PC-3 (cell line): ENCODE data around the gene MAP3K20. TPM values are rescaled to one million over a fixed set of nuclear protein-coding genes. Genes with fewer than 3 reads are reported as not detected.

Experiments
- ATAC-seq: fragments of 200-7000 bp; cut with Tn5 transposase; 2 replicates; pipeline ENCODE4 v1.9.1; 2020; ENCODE audit warnings: mild to moderate bottlenecking, moderate library complexity
- BruUV-seq: library from RNA; stranded (reverse); fragments of 400-500 nt; replicated peaks from 2 replicates; lab custom pipeline; 2021; lab: Mats Ljungman, UMichigan
- CTCF ChIA-PET: fragments of 300-600 bp; sonication (Branson Sonifier 250); formaldehyde crosslinking; loops from one replicate; lab custom pipeline; 2022; ENCODE audit warnings: antibody characterized with exemption; lab: Charles Lee
- POLR2A ChIA-PET: fragments of 300-600 bp; sonication (Branson Sonifier 250); formaldehyde crosslinking; loops from one replicate; lab custom pipeline; 2022; ENCODE audit warnings: antibody characterized with exemption; ENCODE audit not compliant: unreplicated experiment; lab: Charles Lee
- DNase-seq: peaks from one replicate; pipeline ENCODE4 v3.0.0-alpha.2; 2015
- H2AFZ ChIP-seq: fragments of 300-600 bp; sonication (generic); 2 replicates; pipeline ENCODE4 v1.6.0; 2016; ENCODE audit warnings: antibody characterized with exemption, low read length
- H3F3A ChIP-seq: fragments of 300-600 bp; sonication (generic); one replicate; pipeline ENCODE4 v1.6.0; 2017; ENCODE audit warnings: antibody characterized with exemption, low read length, control low read depth, mild to moderate bottlenecking; ENCODE audit not compliant: unreplicated experiment
- H3K27ac ChIP-seq: fragments of 300-600 bp; sonication (generic); 2 replicates; pipeline ENCODE4 v1.5.1; 2016; ENCODE audit warnings: mild to moderate bottlenecking, low read length
- H3K27me3 ChIP-seq: fragments of 300-600 bp; sonication (generic); 2 replicates; pipeline ENCODE4 v1.6.1; 2016; ENCODE audit warnings: low read length, mixed read lengths
- H3K36me3 ChIP-seq: fragments of 300-600 bp; sonication (generic); 2 replicates; pipeline ENCODE4 v1.6.1; 2016; ENCODE audit warnings: low read depth, mixed run types, low read length, mixed read lengths
- H3K4me1 ChIP-seq: fragments of 300-600 bp; sonication (generic); 2 replicates; pipeline ENCODE4 v1.5.1; 2016; ENCODE audit warnings: low read length; ENCODE audit not compliant: insufficient read depth
- H3K4me2 ChIP-seq: fragments of 300-600 bp; sonication (generic); 2 replicates; pipeline ENCODE4 v1.6.0; 2016; ENCODE audit warnings: low read length
- H3K4me3 ChIP-seq: fragments of 300-600 bp; sonication (generic); 2 replicates; pipeline ENCODE4 v1.5.1; 2016; ENCODE audit warnings: mild to moderate bottlenecking, low read length, mixed read lengths
- H3K79me2 ChIP-seq: fragments of 300-600 bp; sonication (generic); 2 replicates; pipeline ENCODE4 v1.6.1; 2017; ENCODE audit warnings: low read length, mixed read lengths
- H3K9ac ChIP-seq: fragments of 300-600 bp; sonication (generic); 2 replicates; pipeline ENCODE4 v1.6.0; 2016; ENCODE audit warnings: mild to moderate bottlenecking, low read length
- H3K9me2 ChIP-seq: fragments of 300-600 bp; sonication (generic); replicated peaks from 2 replicates; pipeline ENCODE4 v1.6.1; 2016; ENCODE audit warnings: mixed run types, low read length, mixed read lengths
- H3K9me3 ChIP-seq: fragments of 300-600 bp; sonication (generic); 2 replicates; pipeline ENCODE4 v1.6.1; 2016; ENCODE audit warnings: low read length, mixed read lengths
- H4K20me1 ChIP-seq: fragments of 300-600 bp; sonication (generic); 2 replicates; pipeline ENCODE4 v1.6.1; 2016; ENCODE audit warnings: low read length, mixed read lengths
- CTCF ChIP-seq: fragments of 300-600 bp; sonication (generic); conservative IDR thresholded peaks from 2 replicates; pipeline ENCODE4 v1.5.1; 2017; ENCODE audit warnings: antibody characterized with exemption, low read depth, mild to moderate bottlenecking, low read length
- EZH2 ChIP-seq: fragments of 300-600 bp; sonication (generic); IDR thresholded peaks from one replicate; pipeline ENCODE4 v1.6.1; 2017; ENCODE audit warnings: antibody characterized with exemption, mild to moderate bottlenecking, low read length; ENCODE audit not compliant: unreplicated experiment
- EZH2phosphoT487 ChIP-seq: fragments of 300-600 bp; sonication (generic); IDR thresholded peaks from 2 replicates; pipeline ENCODE4 v1.6.1; 2018; ENCODE audit warnings: mild to moderate bottlenecking, antibody characterized with exemption, low read length, borderline replicate concordance
- intact Hi-C: fragments of 100-400 bp; cut with micrococcal nuclease; formaldehyde crosslinking; loops from 2 replicates; pipeline ENCODE4 v1.9.0; 2023
- total RNA-seq: library from RNA; depleted of rRNA; stranded (reverse); fragments of >200 nt; gene quantifications from 2 replicates; pipeline ENCODE4 v1.2.3, GENCODE V29; 2014

Gene MAP3K20
- total RNA-seq, 1 experiment from 2014 or later: 29.8 TPM

- no TSS peak for BruUV-seq
Measured at GRCh38 chr2:173059292-173059691, 16.4 kb upstream of the MAP3K20 start.

GRCh38 chr2:173059971-173060461 lies 15.6 kb upstream of the MAP3K20 start:
- Histone ChIP-seq H3K4me1 (no peaks in the 10 kb centered on the region), H2AFZ (no peak overlapping the region), H3K9me2 (no peaks in the 10 kb centered on the region), H3K79me2 (no peaks in the 10 kb centered on the region), H3F3A (no peaks in the 10 kb centered on the region), H3K4me2 (no peak overlapping the region), H3K9me3 (no peaks in the 10 kb centered on the region), H3K27me3 (no peaks in the 10 kb centered on the region), H3K9ac (no peak overlapping the region), H3K36me3 (no peaks in the 10 kb centered on the region), H4K20me1 (no peaks in the 10 kb centered on the region), H3K27ac (no peak overlapping the region), H3K4me3 (no peak overlapping the region)
- no peak for ATAC-seq
- ChIA-PET CTCF (no interaction called here), POLR2A (no interaction called here)
- DNase-seq: no peak
- BruUV-seq: no TSS peak
- intact Hi-C loops: no loop called here
- TF ChIP-seq EZH2: no peak
- TF ChIP-seq CTCF: no peak
- TF ChIP-seq EZH2phosphoT487: no peak

More at GRCh38 chr2:173059292-173059691, 16.4 kb upstream of the MAP3K20 start:
- H3K9me2 ChIP-seq: no peaks in the 10 kb centered on the region
- no peak for ATAC-seq
- DNase-seq: no peak
- no peak overlapping the region for H3K27ac ChIP-seq
- no peaks in the 10 kb centered on the region for H3K27me3 ChIP-seq
- CTCF ChIA-PET: no interaction called here
- no peaks in the 10 kb centered on the region for H3F3A ChIP-seq
- no peaks in the 10 kb centered on the region for H3K79me2 ChIP-seq
- POLR2A ChIA-PET: interaction anchor here (0.5 kb wide), 1 partner anchor 9 kb away, joined by 3 read pairs; no protein-coding TSS in a partner anchor
- no peak overlapping the region for H2AFZ ChIP-seq
- no peaks in the 10 kb centered on the region for H4K20me1 ChIP-seq
- no peak for TF ChIP-seq EZH2
- no peak for TF ChIP-seq EZH2phosphoT487
- no peak for TF ChIP-seq CTCF
- no peaks in the 10 kb centered on the region for H3K9me3 ChIP-seq
- intact Hi-C loops: no loop called here
- peaks cover 4% of the 10 kb centered on the region; the same call in 1 of the 2 replicates for H3K4me1 ChIP-seq
- no peak overlapping the region for H3K4me3 ChIP-seq
- no peak overlapping the region for H3K4me2 ChIP-seq
- no peaks in the 10 kb centered on the region for H3K36me3 ChIP-seq
- H3K9ac ChIP-seq: no peak overlapping the region

GRCh38 chr2:173062801-173063200 lies 12.8 kb upstream of the MAP3K20 start:
- H3K27me3 ChIP-seq: no peaks in the 10 kb centered on the region
- no peak for ATAC-seq
- no peak overlapping the region for H3K9ac ChIP-seq
- no peak for DNase-seq
- no peaks in the 10 kb centered on the region for H3K79me2 ChIP-seq
- H3K4me2 ChIP-seq: no peak overlapping the region
- H3K9me2 ChIP-seq: no peaks in the 10 kb centered on the region
- H2AFZ ChIP-seq: no peak overlapping the region
- no peaks in the 10 kb centered on the region for H4K20me1 ChIP-seq
- no peak for TF ChIP-seq EZH2
- TF ChIP-seq CTCF: no peak
- no peak for TF ChIP-seq EZH2phosphoT487
- H3K4me3 ChIP-seq: no peak overlapping the region
- H3K9me3 ChIP-seq: no peaks in the 10 kb centered on the region
- ChIA-PET CTCF (no interaction called here), POLR2A (interaction anchor here (0.5 kb wide), 1 partner anchor 1331 kb away, joined by 5 read pairs; no protein-coding TSS in a partner anchor)
- no TSS peak for BruUV-seq
- no peak overlapping the region for H3K27ac ChIP-seq
- H3K4me1 ChIP-seq: no peaks in the 10 kb centered on the region
- intact Hi-C loops: no loop called here
- no peaks in the 10 kb centered on the region for H3K36me3 ChIP-seq
- H3F3A ChIP-seq: no peaks in the 10 kb centered on the region
